ENCODE data around the gene FKBP14.

Gene FKBP14, protein sequence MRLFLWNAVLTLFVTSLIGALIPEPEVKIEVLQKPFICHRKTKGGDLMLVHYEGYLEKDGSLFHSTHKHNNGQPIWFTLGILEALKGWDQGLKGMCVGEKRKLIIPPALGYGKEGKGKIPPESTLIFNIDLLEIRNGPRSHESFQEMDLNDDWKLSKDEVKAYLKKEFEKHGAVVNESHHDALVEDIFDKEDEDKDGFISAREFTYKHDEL

DNA sequence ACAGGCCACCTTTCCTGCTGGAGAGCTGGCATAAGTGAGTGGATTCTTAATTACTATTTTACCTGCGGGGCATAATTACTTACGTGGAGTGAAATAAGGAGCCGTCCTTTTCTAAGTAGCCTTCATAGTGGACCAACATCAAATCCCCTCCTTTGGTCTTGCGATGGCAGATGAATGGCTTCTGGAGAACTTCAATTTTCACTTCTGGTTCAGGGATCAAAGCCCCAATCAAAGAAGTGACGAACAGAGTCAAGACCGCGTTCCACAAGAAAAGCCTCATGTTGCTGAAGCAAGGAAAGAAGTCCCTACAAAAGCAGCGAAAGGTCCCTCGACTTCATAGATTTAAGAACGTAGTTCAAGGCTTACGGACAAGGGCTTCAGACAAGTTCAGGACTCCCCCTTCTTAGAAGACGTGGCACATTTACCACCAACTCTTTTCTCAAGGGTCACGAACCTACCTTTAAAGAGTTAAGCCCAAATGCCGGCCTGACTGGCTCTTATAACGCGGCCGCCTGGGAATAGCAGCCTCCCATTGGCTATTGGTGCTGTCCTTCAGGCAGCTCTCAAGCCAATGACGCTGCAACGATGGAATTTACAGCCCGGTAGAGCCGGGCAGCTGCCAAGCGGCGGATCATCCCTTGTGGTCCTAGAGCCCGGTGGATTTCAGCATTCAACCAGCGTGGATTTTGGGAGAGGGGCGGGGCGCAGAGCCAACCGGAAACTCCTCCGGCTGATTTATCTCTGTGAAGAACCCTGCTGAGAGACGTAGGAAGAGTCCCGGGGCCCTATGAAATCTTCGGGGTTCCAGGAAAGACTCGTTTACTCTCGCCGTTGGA, at the start of gene FKBP14:
FKBP14 (minus strand) TSS at position 474 of the 836 bp plus-strand sequence; CDS start at position 280, 194 bp downstream.
- peak; percentile 97 for DNase-seq (ENCODE audit: low spot score)

DNA sequence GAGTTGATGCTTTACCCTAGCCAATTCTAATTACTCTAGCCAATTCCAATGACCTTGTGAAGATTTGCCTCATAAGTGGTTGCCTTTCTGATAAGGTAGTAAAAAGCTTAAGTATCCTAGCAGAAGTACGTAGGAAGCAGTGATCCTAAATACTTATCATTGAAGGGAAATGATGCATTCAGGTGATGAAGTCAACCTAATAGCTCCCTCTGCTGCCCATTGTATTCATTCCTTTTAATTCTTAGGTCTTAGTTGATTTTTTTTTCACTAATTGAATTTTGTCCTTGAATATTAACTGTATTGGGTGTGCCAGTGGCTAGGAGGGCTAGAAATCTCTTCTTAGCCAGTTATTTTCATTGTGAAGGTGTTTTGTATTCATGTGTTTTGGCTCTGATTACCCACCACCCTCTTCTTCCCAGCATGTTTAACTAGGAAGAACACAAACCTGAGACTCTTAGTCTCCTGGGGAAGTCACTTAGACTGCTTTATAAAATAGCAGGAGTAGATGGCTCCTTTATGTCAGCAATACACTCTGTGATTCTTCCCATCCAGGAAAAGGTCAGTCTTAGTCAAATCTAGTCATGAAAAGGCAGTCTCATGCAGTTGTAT, 48.0 kb upstream of the FKBP14 start:
- DNase-seq (ENCODE audit: low spot score): peak; percentile 11

DNA sequence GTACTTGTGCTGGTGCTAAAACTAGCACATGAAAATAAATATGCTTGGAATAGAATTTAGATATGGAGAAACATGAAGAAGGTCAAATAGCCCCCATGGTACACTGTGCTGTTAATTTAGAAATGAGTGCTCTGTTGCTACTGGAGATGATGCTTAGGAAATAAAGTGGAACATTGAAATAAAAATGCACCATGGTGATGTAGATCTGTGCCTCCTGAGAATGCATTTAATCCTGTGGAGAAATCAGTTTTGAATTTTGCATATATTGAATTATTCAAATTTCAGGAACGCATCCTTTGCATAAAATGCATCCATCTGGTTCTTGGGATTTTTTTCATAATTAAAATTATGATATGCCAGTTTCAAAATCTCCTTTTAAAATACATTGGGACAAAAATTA, 46.2 kb upstream of the FKBP14 start:
- DNase-seq (ENCODE audit: low spot score): no peak

DNA sequence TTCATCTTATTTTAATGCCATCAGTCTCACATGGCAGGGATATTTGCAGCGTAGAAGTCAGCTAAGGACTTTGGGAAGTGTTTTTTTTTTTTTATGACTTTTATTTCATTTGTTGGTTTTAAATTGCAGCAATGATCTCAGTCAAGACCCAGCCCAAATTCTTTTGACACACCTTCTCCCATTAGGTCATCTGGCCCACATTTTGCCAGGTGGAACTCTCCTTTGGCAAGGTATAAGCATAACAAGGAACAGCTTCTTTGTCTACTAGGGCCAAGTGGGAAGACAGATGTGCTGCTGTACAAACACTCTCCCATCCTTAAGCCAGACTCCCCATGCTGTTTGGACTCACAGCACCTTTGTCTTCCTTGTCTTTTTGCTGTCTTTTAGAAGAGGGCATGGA, 43.5 kb upstream of the FKBP14 start:
- DNase-seq (ENCODE audit: low spot score): no peak

DNA sequence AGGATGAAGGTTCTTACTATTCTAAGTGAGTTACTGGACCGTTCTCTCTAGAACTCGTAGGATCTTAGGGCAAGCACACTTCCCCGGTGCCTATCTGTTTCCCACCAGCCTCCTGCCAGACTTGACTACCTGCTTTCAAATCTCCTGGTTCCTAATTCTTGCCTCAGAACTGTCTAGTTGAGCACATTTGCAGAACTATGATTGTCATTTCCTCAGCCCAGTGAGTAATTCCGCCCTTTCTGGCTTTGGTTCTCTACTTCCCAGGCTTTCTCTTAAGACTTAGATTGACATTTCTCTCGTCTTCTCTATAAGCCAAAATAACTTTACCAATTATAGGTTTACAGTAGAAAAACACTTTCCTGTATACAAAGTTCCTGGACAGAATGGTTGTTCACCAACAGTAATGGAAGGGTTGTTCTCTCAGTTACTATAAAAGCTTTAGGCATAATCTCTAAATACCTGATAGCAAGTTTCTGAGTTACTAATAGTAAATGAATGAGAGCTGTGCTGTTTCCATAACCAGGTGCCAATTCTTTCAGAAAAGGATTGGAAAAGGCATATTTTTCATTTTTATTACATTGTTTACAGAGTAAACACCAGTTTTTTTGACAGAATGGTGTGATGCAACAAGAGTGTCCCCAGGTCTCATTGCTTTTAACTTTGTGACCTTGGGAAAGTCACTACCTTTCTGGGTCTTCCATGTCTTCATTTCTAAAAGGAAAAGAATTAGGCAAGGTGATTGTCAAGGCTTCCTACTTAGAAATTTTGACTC, 42.8 kb upstream of the FKBP14 start:
- DNase-seq (ENCODE audit: low spot score): no peak

DNA sequence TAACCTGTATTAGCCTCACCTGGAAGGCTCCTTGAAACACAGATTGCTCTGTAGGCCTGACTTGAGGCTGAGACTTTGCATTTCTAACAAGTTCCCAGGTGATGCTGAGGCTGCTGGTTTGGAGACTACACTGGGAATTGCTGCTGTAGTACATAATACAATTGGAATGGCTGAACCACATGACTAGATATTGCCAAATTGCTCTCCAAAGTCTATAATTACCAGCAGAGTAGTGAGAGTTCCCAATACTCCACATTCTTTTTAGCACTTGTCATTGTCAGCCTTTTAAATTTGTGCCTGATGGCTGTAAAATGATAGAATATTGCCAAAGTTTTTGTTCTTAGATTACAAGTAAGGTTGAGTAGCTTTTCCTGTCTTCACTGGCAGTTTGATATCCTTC, 41.6 kb upstream of the FKBP14 start:
- DNase-seq (ENCODE audit: low spot score): no peak

DNA sequence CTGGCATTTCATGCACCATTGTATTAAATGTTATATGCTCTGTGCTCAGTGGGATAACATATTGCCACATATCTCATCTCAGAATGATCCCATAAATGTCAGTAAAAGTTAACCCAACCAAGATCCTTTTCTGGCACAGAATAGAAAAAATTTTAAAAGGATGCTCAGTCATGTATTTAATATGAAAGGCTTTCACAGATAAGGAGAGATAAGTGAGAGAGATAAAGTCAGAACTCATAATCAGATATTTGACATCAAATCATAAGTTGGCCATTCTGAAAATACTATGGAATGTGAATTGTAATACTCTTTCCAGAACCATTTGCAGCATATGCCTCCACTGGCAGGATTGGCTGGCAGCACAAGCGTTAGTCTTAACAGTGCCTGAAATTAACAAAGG, 40.2 kb upstream of the FKBP14 start:
- no peak for DNase-seq (ENCODE audit: low spot score)

DNA sequence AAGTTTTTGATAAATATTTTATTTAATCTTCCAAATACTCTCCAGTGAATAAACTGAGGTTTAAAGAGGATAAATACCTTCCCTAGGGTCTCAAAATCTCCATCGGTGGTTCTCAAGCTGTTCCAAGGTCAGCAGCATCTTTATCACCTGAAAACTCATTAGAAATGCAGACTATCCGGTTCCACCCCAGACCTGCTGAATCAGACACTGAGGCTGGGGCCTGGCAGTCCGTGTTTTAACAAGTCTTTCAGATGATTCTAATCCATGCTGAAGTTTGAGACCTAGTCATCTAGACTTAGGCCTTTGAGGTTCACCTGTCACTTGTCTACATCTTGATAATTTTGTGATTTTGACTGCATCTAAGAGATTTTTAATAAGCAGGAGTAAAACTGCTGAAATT, 39.2 kb upstream of the FKBP14 start:
- DNase-seq (ENCODE audit: low spot score): no peak

DNA sequence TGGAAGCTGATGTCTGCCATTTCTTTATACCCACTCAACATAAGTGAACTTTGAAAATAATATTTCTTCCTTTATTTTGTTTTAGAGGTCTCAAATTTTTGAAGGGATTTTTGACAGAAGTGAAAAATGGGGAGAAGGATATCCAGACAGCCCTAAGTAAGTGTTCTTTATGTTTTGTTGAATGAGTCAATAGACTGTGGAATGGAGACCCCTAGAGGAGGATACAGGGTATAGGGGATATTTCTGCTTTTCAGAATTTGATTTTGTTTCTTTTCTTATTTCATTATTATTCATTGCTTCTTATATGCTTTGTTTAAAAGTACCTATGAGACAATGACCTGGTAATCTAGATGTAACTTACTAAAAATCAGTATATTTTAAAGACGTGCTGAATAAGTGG, 36.1 kb upstream of the FKBP14 start:
- DNase-seq (ENCODE audit: low spot score): peak; percentile 20

DNA sequence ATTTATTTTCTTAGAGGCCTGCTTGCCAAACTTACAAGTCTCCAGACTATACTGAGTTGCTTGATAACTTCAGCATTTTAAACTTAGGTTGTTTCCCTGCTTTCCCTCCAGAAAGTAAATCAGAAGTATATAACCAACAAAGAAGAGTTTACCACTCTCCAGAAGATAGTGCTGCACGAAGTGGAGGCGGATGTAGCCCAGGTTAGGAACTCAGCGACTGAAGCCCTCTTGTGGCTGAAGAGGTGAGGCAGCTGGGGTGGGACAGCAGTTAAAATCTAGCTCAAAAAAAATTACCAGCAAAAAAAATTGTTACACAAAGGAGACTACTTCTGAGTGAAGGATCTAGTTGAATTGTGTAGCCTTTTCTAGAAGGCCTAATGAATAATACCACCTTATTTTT, 35.3 kb upstream of the FKBP14 start:
- DNase-seq (ENCODE audit: low spot score): peak; percentile 33

DNA sequence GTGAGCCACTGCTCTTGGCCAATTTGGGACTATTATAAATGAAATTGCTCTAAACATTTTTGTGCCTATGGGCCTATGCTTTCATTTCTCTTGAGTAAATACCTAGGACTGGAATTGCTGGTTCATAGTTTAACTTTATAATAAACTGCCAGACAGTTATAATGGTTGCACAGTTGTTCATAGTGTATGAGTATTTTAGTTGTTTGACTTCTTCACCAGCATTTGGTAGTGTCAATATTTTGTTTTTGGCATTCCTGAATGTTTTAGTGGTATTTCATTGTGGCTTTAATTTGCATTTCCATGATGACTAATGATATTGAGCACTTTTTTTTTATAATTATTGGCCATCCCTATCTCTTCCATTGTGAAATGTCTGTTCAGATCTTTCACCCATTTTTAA, 31.2 kb upstream of the FKBP14 start:
- no peak for DNase-seq (ENCODE audit: low spot score)

DNA sequence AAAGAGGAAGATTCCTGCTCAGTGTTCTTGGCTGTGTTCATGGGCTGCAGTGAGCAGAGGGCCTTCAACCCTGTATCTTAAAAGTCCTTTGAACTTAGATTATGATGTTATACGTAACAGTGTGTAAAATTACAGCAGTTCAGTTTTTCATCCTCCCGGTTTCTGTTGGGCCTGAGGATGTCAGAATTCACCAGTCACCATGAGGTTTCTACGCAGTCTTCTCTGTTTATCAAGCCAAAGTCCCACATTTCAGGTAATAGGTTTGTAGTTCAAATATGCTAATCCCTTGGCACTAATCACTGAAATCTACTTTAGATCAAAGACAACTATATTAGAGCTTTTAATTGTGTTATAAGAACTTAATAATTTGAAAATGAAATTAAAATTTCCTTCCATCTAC, 26.6 kb upstream of the FKBP14 start:
- no peak for DNase-seq (ENCODE audit: low spot score)

DNA sequence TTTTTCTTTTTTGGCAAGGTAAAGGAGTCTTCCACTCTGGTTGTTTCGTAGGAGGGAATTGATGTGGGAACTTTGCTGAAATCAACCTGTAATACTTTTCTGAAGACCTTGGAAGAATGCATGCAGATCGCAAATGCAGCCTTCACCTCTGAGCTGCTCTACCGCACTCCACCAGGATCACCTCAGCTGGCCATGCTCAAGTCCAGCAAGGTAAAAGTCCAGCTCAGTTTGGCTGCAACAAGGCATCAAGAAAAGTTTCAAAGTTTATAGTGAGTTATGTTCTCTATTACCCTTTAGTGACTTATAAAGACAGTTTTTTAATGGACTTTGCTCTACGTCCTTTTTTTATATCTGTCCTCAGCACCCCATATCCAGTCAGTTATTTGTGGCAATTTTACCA, 22.7 kb upstream of the FKBP14 start:
- DNase-seq (ENCODE audit: low spot score): no peak

DNA sequence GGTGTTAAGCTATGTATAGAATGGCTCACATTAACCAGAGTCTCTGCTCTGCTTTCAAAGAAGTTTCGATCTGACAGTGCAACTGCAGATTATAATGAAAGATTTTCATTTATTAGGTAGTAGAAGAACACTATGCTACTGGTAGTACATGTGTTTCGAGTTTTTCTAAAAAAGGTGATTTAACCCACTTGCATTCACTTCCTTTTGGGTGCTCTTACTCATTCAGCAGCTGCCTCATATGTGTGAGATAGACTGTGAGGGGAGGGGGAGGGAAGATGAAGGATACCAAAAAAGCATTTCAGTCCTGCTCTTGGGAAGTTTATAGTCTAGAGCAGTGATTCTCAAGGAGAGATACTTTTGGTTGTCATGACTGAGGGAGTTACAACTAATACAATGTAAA, 22.1 kb upstream of the FKBP14 start:
- DNase-seq (ENCODE audit: low spot score): no peak

DNA sequence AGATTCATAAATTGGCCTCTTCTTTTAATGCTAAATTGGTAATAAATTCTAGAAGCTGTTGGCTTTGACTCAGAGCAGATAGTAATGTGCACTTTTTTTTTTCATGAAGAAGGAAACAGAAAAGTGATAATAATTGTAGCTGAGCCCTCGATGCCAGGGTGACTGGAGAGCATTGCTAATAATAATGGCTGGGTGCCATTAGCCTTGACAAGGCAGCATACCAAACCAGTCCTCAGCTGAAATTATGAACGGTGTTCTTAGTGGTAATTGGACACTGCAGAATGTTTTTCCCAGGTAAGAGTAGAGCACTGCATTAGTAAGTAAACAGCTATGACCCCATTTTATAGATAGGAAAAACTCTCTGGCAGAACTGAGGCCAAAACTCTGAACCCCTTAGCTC, 20.6 kb upstream of the FKBP14 start:
- DNase-seq (ENCODE audit: low spot score): no peak

DNA sequence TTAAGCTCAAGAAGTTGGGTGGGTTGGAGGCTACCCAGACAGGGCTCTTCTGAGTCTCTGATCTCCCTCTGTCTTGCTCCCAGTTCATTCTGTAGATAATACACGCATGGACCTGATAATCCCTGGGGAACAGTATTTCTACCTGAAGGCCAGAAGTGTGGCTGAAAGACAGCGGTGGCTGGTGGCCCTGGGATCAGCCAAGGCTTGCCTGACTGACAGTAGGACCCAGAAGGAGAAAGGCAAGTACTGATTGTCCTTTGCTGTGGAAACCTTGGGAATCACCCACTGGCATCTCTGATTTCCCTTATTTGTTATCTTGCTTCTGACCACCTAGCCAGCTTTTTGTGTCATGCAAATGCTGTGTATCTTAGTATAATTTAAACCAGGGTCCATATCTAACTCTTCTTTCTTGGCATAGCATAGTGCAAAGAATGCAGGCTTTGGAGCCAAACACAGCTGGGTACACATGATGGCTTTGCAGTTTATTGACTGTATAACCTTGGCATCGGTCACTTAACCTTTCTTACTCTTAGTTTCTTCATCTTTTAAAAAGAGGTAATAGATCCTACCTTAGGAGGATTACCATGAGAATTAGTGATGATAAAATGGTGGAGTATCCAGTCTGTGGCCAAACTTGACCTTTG, 19.7 kb upstream of the FKBP14 start:
- no peak for DNase-seq (ENCODE audit: low spot score)

DNA sequence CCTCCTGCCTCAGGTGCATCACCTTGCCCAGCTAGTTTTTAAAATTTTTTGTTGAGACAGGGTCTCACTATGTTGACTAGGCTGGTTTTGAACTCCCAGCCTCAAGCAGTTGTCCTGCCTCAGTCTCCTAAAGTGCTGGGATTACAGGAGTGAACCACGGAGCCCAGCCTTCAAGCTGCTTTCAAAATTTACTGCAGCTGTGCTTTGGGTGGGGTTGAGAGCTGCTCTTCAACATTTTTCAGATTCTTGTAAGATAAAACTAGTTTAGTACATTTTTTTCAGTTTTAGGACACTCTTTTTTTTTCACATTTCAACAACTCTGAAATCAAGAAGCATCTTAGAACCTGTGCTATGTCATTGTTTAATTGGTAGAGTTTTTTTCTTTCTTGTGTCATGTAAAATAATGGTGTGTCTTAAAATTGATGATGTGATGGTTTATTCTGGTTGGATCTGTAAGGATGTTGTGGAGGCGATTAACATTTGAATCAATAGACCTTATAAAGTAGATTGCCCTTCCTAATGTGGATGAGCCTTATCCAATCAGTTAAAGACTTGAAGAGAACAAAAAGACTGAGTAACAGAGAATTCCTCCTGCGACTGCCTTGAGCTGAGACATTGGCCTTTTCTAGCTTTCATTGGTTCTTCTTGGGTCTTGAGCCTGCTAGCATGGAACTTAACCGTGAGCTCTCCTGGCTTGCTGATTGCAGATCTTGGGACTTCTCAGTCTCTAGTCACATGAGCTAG, 15.2 kb upstream of the FKBP14 start:
- DNase-seq (ENCODE audit: low spot score): no peak

DNA sequence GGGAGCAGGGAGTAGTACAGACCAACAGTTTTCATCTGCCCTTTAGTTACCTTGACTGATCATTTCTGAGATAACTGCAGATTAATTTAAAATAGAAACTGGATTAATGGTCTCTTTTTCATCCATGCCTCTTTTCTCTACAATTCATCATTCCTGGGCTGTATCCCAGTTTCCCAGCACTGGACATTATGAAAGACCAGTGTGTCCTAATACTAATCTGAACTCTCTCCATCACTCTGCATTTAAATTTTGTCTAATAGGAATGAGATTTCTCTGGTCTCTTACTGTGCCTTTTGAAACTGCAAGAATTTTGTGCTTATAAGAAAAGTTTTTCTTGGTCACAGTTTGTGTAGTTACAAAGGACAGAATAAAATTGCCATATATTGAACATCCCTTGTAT, 14.4 kb upstream of the FKBP14 start:
- DNase-seq (ENCODE audit: low spot score): no peak

DNA sequence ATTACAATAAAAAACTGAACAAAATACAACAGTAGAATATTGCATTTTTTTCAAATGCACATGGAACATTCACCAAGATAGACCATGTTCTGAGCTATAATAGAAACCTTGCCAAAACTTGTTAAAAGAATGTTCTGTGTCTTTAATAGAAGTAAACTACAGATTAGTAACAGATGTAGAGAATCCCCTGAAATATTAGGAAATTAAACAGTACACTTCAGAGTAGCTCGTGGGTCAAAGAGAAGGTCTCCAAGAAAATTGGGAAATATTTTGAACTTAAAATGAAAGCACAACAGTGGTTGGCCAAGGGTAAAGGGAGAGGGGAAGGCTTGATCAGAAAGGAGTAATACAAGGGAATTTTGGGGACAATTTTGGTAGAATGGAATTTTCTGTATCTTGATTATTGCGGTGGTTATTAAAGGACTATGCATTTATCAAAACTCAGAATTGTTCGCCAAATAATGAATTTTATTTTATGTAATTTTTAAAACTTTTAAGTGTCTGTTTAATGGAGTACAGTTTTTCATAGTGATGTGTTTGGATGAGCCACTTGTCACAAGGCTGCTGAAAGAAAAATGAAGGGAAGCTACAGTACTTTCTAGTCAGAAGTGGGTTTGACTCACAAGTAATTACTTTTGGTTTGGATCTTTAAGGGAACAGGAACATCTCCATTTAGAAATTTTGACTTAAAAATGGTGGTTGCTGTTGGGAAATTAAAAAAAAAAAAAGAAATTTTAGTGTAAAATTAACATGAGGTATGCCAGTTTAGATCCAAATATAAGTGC, 11.9 kb upstream of the FKBP14 start:
- DNase-seq (ENCODE audit: low spot score): no peak

DNA sequence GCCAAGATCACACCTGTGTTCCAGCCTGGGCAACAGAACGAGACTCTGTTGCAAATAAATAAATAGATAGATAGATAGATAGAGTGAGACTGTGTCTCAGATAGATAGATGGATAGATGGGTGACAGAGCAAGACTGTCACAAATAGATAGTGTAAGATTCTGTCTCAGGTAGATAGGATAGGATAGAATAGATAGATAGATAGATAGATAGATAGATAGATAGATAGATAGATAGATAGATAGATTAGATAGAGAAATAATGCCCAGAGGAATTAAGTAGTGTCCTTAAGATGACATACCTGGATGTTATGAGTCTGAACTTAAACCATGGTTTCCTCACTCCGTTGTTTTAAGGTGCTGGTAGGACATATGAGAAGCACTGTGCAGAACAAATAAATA, 9.7 kb upstream of the FKBP14 start:
- DNase-seq (ENCODE audit: low spot score): no peak

DNA sequence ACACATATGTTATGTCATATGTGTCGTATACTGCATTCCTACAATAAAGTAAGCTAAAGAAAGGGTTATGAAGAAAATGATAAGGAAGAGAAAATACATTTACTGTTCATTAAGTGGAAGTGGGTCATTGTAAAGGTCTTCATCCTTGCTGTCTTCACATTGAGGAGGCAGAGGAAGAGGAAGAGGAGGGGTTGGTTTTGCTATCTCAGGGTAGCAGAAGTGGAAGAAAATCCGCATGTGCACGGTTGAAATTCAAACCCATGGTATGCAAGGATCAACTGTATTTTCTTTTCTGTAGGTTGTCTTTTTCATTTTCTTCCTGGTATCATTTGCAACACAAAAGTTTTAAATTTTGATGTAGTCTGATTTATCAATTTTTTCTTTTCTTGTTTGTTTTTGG, 8.0 kb upstream of the FKBP14 start:
- DNase-seq (ENCODE audit: low spot score): no peak
